NCI-H128 (cell line): ENCODE results near the gene SLC9C1.
A peak's percentile ranks its signal among the peaks of the same experiment; 100 is the strongest.
"Not testable (repeated sequence)": the region's sequence is repeated elsewhere in the genome, so short reads cannot be mapped to it uniquely, and the experiment has no call there.

Source experiments
- DNase-seq: peaks from one replicate; lab custom pipeline; 2025; ENCODE audit not compliant: unreplicated experiment; lab: John Stamatoyannopoulos, UW

The SLC9C1 gene

GRCh38 chr3:112199622-112200316 is 94.2 kb downstream of the SLC9C1 start:
- no peak for DNase-seq

GRCh38 chr3:112197131-112197530 is 96.9 kb downstream of the SLC9C1 start:
- no peak for DNase-seq

- no peak for DNase-seq
Measured at GRCh38 chr3:112187300-112187699, 106.7 kb downstream of the SLC9C1 start.

GRCh38 chr3:112185423-112186035 is 108.5 kb downstream of the SLC9C1 start:
- DNase-seq = not testable (repeated sequence)

GRCh38 chr3:112175646-112176045 is 118.4 kb downstream of the SLC9C1 start:
- no peak for DNase-seq

- DNase-seq = no peak
Measured at GRCh38 chr3:112175037-112175436, 119.0 kb downstream of the SLC9C1 start.

GRCh38 chr3:112171144-112171543 is 122.9 kb downstream of the SLC9C1 start:
- DNase-seq = no peak

- DNase-seq = no peak
Measured at GRCh38 chr3:112170046-112170445, 124.0 kb downstream of the SLC9C1 start.

GRCh38 chr3:112167758-112168157 is 126.3 kb downstream of the SLC9C1 start:
- no peak for DNase-seq

GRCh38 chr3:112149136-112149535 is 144.9 kb downstream of the SLC9C1 start:
- DNase-seq = no peak

GRCh38 chr3:112143689-112144088 is 150.3 kb downstream of the SLC9C1 start:
- no peak for DNase-seq

- DNase-seq = no peak
Measured at GRCh38 chr3:112143251-112143650, 150.8 kb downstream of the SLC9C1 start.

- no peak for DNase-seq
Measured at GRCh38 chr3:112141293-112141692, 152.7 kb downstream of the SLC9C1 start.

GRCh38 chr3:112140584-112140983 is 153.4 kb downstream of the SLC9C1 start:
- DNase-seq = no peak

GRCh38 chr3:112138219-112138969 is 155.6 kb downstream of the SLC9C1 start:
- no peak for DNase-seq

GRCh38 chr3:112137781-112138180 is 156.2 kb downstream of the SLC9C1 start:
- DNase-seq = no peak

- peak; percentile 48 for DNase-seq
Measured at GRCh38 chr3:112136959-112137693, 156.9 kb downstream of the SLC9C1 start.

GRCh38 chr3:112136046-112136445 is 158.0 kb downstream of the SLC9C1 start:
- DNase-seq = no peak

- DNase-seq = no peak
Measured at GRCh38 chr3:112134335-112135124, 159.5 kb downstream of the SLC9C1 start.

GRCh38 chr3:112133626-112134334 is 160.2 kb downstream of the SLC9C1 start:
- no peak for DNase-seq
